Smooth muscle cell of the coronary artery (primary cell): ENCODE results near the gene CD300LF. TPM values are rescaled to one million over a fixed set of nuclear protein-coding genes. Genes with fewer than 3 reads are reported as not detected.

ENCODE experiments used
- total RNA-seq: library from RNA; depleted of rRNA; stranded (reverse); fragments of >200 nt; gene quantifications from 2 replicates; pipeline ENCODE4 v1.2.3, GENCODE V29; 2014; ENCODE audit warnings: low replicate concordance

Gene CD300LF
- total RNA-seq = not detected in 2 replicates

GRCh38 chr17:74712756-74713155, at the start of gene CD300LF:
CD300LF (minus strand) TSS chr17:74712923; CDS start chr17:74712866, 57 bp downstream.

GRCh38 chr17:74748529-74749278, 36.0 kb upstream of the CD300LF start, which contains the start of gene NHERF1:
NHERF1 (plus strand) TSS chr17:74748628; CDS start chr17:74748847, 219 bp downstream.

DNA sequence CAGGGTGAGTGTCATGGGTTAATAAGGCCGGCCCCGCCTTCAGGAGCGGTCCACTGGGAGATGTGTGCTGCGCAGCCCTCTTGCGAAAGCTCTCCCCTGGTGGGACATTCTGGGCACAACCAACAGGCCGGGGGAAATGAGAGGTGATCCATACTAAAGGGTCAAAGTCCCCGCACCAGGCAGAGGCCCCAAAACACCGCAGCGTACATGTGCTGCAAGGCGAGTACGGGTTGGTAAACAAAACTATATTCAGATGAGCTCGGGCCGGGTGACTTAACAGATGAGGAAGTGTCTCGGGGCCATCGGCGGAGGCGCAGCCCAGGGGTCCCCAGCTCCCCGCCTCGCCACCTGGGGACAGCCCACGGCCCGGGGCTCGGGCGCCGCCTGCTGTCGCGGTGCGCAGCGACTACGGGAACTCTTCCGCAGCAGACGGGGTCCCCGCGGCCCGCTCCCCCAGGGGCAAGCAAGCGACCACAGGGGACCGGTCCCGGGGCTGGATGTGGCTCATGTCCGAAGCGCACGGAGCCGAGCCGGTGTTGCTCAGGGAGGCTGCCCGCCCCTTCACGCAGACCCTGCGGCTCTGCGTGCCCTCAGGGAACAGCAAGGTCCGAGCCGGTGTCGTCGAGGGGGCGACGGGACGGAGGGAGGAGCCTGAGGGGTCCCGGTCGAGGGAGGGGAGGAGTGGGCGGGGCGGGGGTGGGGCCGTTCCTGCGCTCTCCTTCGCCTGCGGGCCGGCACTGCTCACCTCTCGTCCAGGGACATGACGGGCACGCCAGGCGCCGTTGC, 24.0 kb upstream of the CD300LF start, which contains the start of gene RAB37:
Gene RAB37, plus strand, starts transcription at position 744 of the 786 bp plus-strand sequence. Its CDS starts 17 bp downstream, at position 761.

Other genes starting within 250 kb of the CD300LF start
- not detected in 2 replicates for gene CD300A, start 246.3 kb downstream of the CD300LF start, total RNA-seq
- gene CD300LB, start 181.4 kb downstream of the CD300LF start, total RNA-seq = not detected in 2 replicates
- not detected in 2 replicates for gene CD300C, start 166.8 kb downstream of the CD300LF start, total RNA-seq
- gene CD300H, start 145.4 kb downstream of the CD300LF start, total RNA-seq = not detected in 2 replicates
- gene CD300LD, start 120.6 kb downstream of the CD300LF start, total RNA-seq = not detected in 2 replicates
- gene CD300E, start 89.2 kb downstream of the CD300LF start, total RNA-seq = not detected in 2 replicates
- gene RAB37, start 24.3 kb upstream of the CD300LF start, total RNA-seq = 0.15 TPM in 1 of 2 replicates, not detected in the other
- gene NHERF1, start 35.7 kb upstream of the CD300LF start, total RNA-seq = 2.8 and 10.4 TPM in 2 replicates
- gene NAT9, start 63.4 kb upstream of the CD300LF start, total RNA-seq = 46.3 and 62.8 TPM in 2 replicates
- gene GRIN2C, start 147.0 kb upstream of the CD300LF start, total RNA-seq = 0.15 and 0.23 TPM in 2 replicates
- 36.2 and 37.7 TPM in 2 replicates for gene FDXR, start 160.1 kb upstream of the CD300LF start, total RNA-seq
- not detected in 2 replicates for gene FADS6, start 180.7 kb upstream of the CD300LF start, total RNA-seq
- not detected in 2 replicates for gene USH1G, start 210.3 kb upstream of the CD300LF start, total RNA-seq
- gene OTOP2, start 211.3 kb upstream of the CD300LF start, total RNA-seq = not detected in 2 replicates
- not detected in 2 replicates for gene OTOP3, start 223.0 kb upstream of the CD300LF start, total RNA-seq